Measurements from ENCODE around the gene NFATC1.

NFATC1 gene

GRCh38 chr18:79395761-79396404, at the start of gene NFATC1:
Gene NFATC1 (plus strand): TSS chr18:79395930. CDS start chr18:79396225, 295 bp downstream.
- no peak for DNase-seq

GRCh38 chr18:79345981-79346380, 49.7 kb upstream of the NFATC1 start:
- no peak for DNase-seq

GRCh38 chr18:79348066-79348465, 47.7 kb upstream of the NFATC1 start:
- no peak for DNase-seq

GRCh38 chr18:79352432-79352831, 43.3 kb upstream of the NFATC1 start:
- DNase-seq = no peak

GRCh38 chr18:79353267-79353666, 42.5 kb upstream of the NFATC1 start:
- no peak for DNase-seq

GRCh38 chr18:79354350-79354749, 41.4 kb upstream of the NFATC1 start:
- DNase-seq = no peak

- DNase-seq = no peak
Measured at GRCh38 chr18:79355433-79356335, 40.0 kb upstream of the NFATC1 start.

- no peak for DNase-seq
Measured at GRCh38 chr18:79356435-79356834, 39.3 kb upstream of the NFATC1 start.

- no peak for DNase-seq
Measured at GRCh38 chr18:79360933-79361332, 34.8 kb upstream of the NFATC1 start.

- DNase-seq = no peak
Measured at GRCh38 chr18:79361766-79362522, 33.8 kb upstream of the NFATC1 start.

GRCh38 chr18:79365701-79366100, 30.0 kb upstream of the NFATC1 start:
- no peak for DNase-seq

- DNase-seq = no peak
Measured at GRCh38 chr18:79366177-79367094, 29.3 kb upstream of the NFATC1 start.

GRCh38 chr18:79367480-79367879, 28.2 kb upstream of the NFATC1 start:
- DNase-seq = no peak

GRCh38 chr18:79367989-79368388, 27.7 kb upstream of the NFATC1 start:
- DNase-seq = no peak

GRCh38 chr18:79368681-79369080, 27.0 kb upstream of the NFATC1 start:
- DNase-seq = no peak

- DNase-seq = no peak
Measured at GRCh38 chr18:79371561-79372121, 24.1 kb upstream of the NFATC1 start.

GRCh38 chr18:79372461-79372860, 23.3 kb upstream of the NFATC1 start:
- DNase-seq = no peak

GRCh38 chr18:79372991-79373390, 22.7 kb upstream of the NFATC1 start:
- no peak for DNase-seq

GRCh38 chr18:79373736-79374135, 22.0 kb upstream of the NFATC1 start:
- no peak for DNase-seq

- DNase-seq = no peak
Measured at GRCh38 chr18:79374408-79375171, 21.1 kb upstream of the NFATC1 start.

GRCh38 chr18:79375441-79376154, 20.1 kb upstream of the NFATC1 start:
- DNase-seq = no peak
